ENCODE data around the gene ANO6.

Gene ANO6

DNA sequence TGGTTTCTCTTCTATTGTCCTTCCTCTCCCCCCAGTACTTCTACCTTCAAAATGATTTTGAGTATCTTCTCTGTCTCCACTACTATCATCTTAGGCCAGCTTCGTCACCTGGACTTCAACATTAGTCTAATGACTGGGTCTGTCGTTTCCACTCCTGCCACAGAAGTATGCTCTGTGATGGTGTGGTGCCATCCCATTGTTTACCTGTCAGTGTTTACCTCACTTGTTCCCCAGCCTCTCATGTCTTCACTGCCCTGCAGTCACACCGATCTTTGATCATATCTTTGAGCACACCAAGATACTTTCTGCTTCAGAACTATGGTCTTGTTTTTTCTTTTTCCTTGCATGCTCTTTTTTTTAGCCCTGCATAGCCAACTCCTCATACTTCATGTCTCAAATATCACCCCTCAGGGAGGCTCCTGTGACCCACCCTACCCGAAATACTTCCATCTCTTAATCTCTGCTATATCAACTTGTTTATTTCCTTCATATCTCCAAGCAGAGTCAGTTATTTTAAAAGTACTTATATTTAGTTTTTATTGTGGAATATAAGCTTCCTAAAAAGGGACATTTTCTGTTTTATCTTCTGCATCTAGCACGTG is 60.4 kb downstream of the ANO6 start:
- no peak for DNase-seq

GRCh38 chr12:45278447-45278846 is 62.6 kb downstream of the ANO6 start:
- no peak for DNase-seq

- DNase-seq = no peak
Measured at GRCh38 chr12:45279931-45280830, 64.3 kb downstream of the ANO6 start.

GRCh38 chr12:45281994-45282393 is 66.1 kb downstream of the ANO6 start:
- DNase-seq = no peak

GRCh38 chr12:45282411-45282810 is 66.5 kb downstream of the ANO6 start:
- DNase-seq = no peak

- no peak for DNase-seq
Measured at GRCh38 chr12:45284096-45284901, 68.4 kb downstream of the ANO6 start.

GRCh38 chr12:45285717-45286116 is 69.8 kb downstream of the ANO6 start:
- DNase-seq = no peak

DNA sequence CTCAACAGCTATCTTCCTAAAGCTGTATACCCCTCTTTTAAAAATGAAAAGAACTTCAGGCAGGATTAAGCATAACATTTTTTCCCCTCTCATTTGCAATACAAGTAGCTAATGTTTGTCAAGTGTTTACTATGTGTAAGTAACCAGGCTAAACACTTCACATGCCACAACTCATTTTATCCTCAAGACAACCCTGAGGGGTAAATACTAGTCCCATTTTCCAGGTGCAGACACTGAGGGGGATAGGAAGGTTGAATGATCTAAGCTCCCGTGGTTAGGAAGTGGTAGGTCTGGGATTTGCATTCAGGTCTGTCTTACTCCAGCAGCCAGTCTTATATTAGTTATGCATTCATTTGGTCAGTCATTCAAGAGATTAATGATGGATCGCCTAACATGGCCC is 70.7 kb downstream of the ANO6 start:
- no peak for DNase-seq

GRCh38 chr12:45289245-45290215 is 73.6 kb downstream of the ANO6 start:
- no peak for DNase-seq

GRCh38 chr12:45290216-45290605 is 74.3 kb downstream of the ANO6 start:
- no peak for DNase-seq

- no peak for DNase-seq
Measured at GRCh38 chr12:45291518-45291917, 75.6 kb downstream of the ANO6 start.

- DNase-seq = no peak
Measured at GRCh38 chr12:45292486-45293195, 76.7 kb downstream of the ANO6 start.

DNA sequence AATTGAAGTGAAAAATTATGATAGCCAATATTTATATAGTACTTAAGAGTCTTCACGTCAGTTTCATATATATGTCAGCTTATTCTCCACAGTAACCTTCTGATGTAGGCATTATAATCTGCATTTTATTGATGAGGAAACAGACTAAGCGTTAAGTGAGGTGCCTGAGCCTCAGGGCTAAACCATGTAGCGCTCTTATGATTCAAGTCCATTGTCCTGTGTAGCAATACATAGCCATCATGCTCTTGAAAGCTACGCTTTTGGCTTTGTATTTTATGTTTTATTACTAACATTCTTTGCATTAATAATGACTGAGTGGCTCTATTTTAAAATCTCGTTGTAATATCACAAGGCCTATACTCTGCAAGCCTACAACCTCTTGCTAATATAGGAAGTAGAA is 79.0 kb downstream of the ANO6 start:
- DNase-seq = no peak

- DNase-seq = no peak
Measured at GRCh38 chr12:45296046-45296586, 80.2 kb downstream of the ANO6 start.

GRCh38 chr12:45298047-45298446 is 82.2 kb downstream of the ANO6 start:
- no peak for DNase-seq

GRCh38 chr12:45298721-45299692 is 83.1 kb downstream of the ANO6 start:
- DNase-seq = no peak

- DNase-seq = no peak
Measured at GRCh38 chr12:45302621-45303369, 86.9 kb downstream of the ANO6 start.

DNA sequence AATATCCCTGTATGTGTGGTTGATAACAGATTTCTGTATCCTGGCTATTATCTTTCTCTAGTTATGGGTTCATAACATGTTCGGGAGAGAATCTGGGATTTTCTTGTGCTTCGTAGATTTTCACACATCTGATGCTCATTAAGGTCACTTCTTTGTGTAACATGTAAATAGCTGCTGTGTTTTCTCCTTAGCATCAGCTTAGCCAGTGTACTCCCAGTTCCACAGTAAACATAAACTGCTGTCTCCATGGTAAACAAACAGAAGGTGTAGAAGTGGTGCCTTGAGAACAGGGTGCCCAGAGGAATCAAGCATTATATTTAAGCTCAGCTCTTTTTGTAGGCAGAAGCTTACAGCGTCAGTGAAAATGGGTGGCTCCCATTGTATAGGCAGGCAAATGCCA is 88.0 kb downstream of the ANO6 start:
- no peak for DNase-seq
